HT1080 (cell line): ENCODE results near the gene EID1. TPM values are rescaled to one million over a fixed set of nuclear protein-coding genes. Genes with fewer than 3 reads are reported as not detected.
A peak's percentile ranks its signal among the peaks of the same experiment; 100 is the strongest.
"Not testable (repeated sequence)": the region's sequence is repeated elsewhere in the genome, so short reads cannot be mapped to it uniquely, and the experiment has no call there.

Source experiments
- DNase-seq: peaks from one replicate; pipeline ENCODE4 v3.0.0-alpha.2; 2015; ENCODE audit warnings: low read depth
- polyA plus RNA-seq, 2 experiments: library from polyadenylated mRNA; depleted of rRNA; stranded (reverse); fragments of >200 nt; gene quantifications; 2 replicates each; pipeline ENCODE4 v1.2.3, GENCODE V29; 2015
- total RNA-seq: library from RNA; depleted of rRNA; stranded (reverse); fragments of >200 nt; shearing (Covaris generic); gene quantifications from 2 replicates; pipeline ENCODE4 v1.2.3, GENCODE V29; 2014; rRNA removed

Gene EID1
- 144 and 193 TPM in 2 replicates for total RNA-seq
- polyA plus RNA-seq (2015; cell fraction: cytosol; rRNA removed): 175 and 191 TPM in 2 replicates
- polyA plus RNA-seq (2015; cell fraction: nucleus; rRNA removed): 98.0 and 103 TPM in 2 replicates

- peak; percentile 92 for DNase-seq
Observed at GRCh38 chr15:48877630-48878595, at the start of gene EID1. Gene EID1 (plus strand): TSS chr15:48878134. CDS start chr15:48878177, 43 bp downstream.

- no peak for DNase-seq
Observed at GRCh38 chr15:48828471-48828870, 49.5 kb upstream of the EID1 start.

GRCh38 chr15:48828906-48829305 is 49.0 kb upstream of the EID1 start:
- no peak for DNase-seq

GRCh38 chr15:48832648-48833047 is 45.3 kb upstream of the EID1 start:
- DNase-seq: no peak

- DNase-seq: no peak
Observed at GRCh38 chr15:48833526-48834239, 44.3 kb upstream of the EID1 start.

- DNase-seq: no peak
Observed at GRCh38 chr15:48834756-48835155, 43.2 kb upstream of the EID1 start.

GRCh38 chr15:48842501-48842900 is 35.4 kb upstream of the EID1 start:
- no peak for DNase-seq

- no peak for DNase-seq
Observed at GRCh38 chr15:48845123-48845522, 32.8 kb upstream of the EID1 start.

GRCh38 chr15:48850648-48851047 is 27.3 kb upstream of the EID1 start:
- no peak for DNase-seq

GRCh38 chr15:48851956-48852355 is 26.0 kb upstream of the EID1 start:
- no peak for DNase-seq

GRCh38 chr15:48854434-48854833 is 23.5 kb upstream of the EID1 start:
- DNase-seq: not testable (repeated sequence)

GRCh38 chr15:48855501-48856440 is 22.2 kb upstream of the EID1 start:
- peak; percentile 41 for DNase-seq

- DNase-seq: no peak
Observed at GRCh38 chr15:48856942-48857341, 21.0 kb upstream of the EID1 start.

- DNase-seq: peak; percentile 53
Observed at GRCh38 chr15:48858401-48858800, 19.5 kb upstream of the EID1 start.

GRCh38 chr15:48859426-48859825 is 18.5 kb upstream of the EID1 start:
- no peak for DNase-seq

- DNase-seq: peak; percentile 38
Observed at GRCh38 chr15:48861813-48862431, 16.0 kb upstream of the EID1 start.

GRCh38 chr15:48862705-48863104 is 15.2 kb upstream of the EID1 start:
- no peak for DNase-seq

GRCh38 chr15:48865370-48866079 is 12.4 kb upstream of the EID1 start:
- DNase-seq: peak; percentile 72

GRCh38 chr15:48866141-48866563 is 11.8 kb upstream of the EID1 start:
- DNase-seq: peak; percentile 64

GRCh38 chr15:48868023-48868422 is 9.9 kb upstream of the EID1 start:
- no peak for DNase-seq
